OCI-LY3 (cell line): ENCODE data around the gene BUD23.

Source experiments
- H2AFZ ChIP-seq: fragments of 200-600, 300-600 bp; shearing (Covaris generic); 2 replicates; pipeline ENCODE4 v1.6.0; 2014; ENCODE audit warnings: antibody characterized with exemption, low read depth, low read length
- H3K27ac ChIP-seq: fragments of 200-600, 300-600 bp; sonication (generic); 2 replicates; pipeline ENCODE4 v1.5.1; 2014; ENCODE audit warnings: mild to moderate bottlenecking, low read length, moderate library complexity, mixed read lengths
- H3K27me3 ChIP-seq: fragments of 200-600, 300-600 bp; sonication (generic); 2 replicates; pipeline ENCODE4 v1.6.1; 2014; ENCODE audit warnings: low read depth, low read length, mixed read lengths
- H3K36me3 ChIP-seq: fragments of 200-600, 300-600 bp; sonication (generic); replicated peaks from 2 replicates; pipeline ENCODE3; 2014; ENCODE audit warnings: low read depth, low read length, mixed read lengths
- H3K4me1 ChIP-seq: fragments of 300-600, 200-600 bp; sonication (generic); 2 replicates; pipeline ENCODE4 v1.6.1; 2014; ENCODE audit warnings: low read length, mixed read lengths
- H3K4me2 ChIP-seq: fragments of 200-600, 300-600 bp; sonication (generic); 2 replicates; pipeline ENCODE4 v1.6.1; 2014; ENCODE audit warnings: low read length, mixed read lengths
- H3K4me3 ChIP-seq: fragments of 300-600, 200-600 bp; sonication (generic); 2 replicates; pipeline ENCODE4 v1.5.1; 2014; ENCODE audit warnings: antibody characterized with exemption, mild to moderate bottlenecking, low read length, moderate library complexity
- H3K79me2 ChIP-seq: fragments of 300-600, 200-600 bp; shearing (Covaris generic); 2 replicates; pipeline ENCODE4 v1.6.1; 2014; ENCODE audit warnings: mild to moderate bottlenecking, low read length, mixed read lengths
- H3K9ac ChIP-seq: fragments of 300-600, 200-600 bp; shearing (Covaris generic); 2 replicates; pipeline ENCODE4 v1.6.0; 2014; ENCODE audit warnings: mild to moderate bottlenecking, low read length, moderate library complexity
- H3K9me3 ChIP-seq: fragments of 200-600, 300-600 bp; shearing (Covaris generic); 2 replicates; pipeline ENCODE4 v1.6.1; 2014; ENCODE audit warnings: low read length, mixed read lengths; ENCODE audit not compliant: insufficient read depth
- H4K20me1 ChIP-seq: fragments of 200-600, 300-600 bp; sonication (generic); 2 replicates; pipeline ENCODE4 v1.6.1; 2016; ENCODE audit warnings: low read length, mixed read lengths; ENCODE audit not compliant: insufficient read depth
- CTCF ChIP-seq: fragments of 200-600, 300-600 bp; sonication (generic); IDR thresholded peaks from 2 replicates; pipeline ENCODE4 v1.5.1; 2014; ENCODE audit warnings: antibody characterized with exemption, low read length, low read depth
- EZH2phosphoT487 ChIP-seq: fragments of 200-600 bp; shearing (Covaris generic); IDR thresholded peaks from 2 replicates; pipeline ENCODE4 v1.6.1; 2018; ENCODE audit warnings: antibody characterized with exemption, mixed run types, low read depth

Gene BUD23

GRCh38 chr7:73703757-73704639, 20.6 kb downstream of the BUD23 start:
- peaks cover 10% of the 10 kb centered on the region for H3K36me3 ChIP-seq
- no peak overlapping the region for H2AFZ ChIP-seq
- H3K9ac ChIP-seq: no peak overlapping the region
- no peak overlapping the region for H3K4me3 ChIP-seq
- no peaks in the 10 kb centered on the region for H4K20me1 ChIP-seq
- no peaks in the 10 kb centered on the region for H3K79me2 ChIP-seq
- no peaks in the 10 kb centered on the region for H3K9me3 ChIP-seq
- H3K27me3 ChIP-seq: no peaks in the 10 kb centered on the region
- H3K4me1 ChIP-seq: no peaks in the 10 kb centered on the region
- no peak overlapping the region for H3K4me2 ChIP-seq
- TF ChIP-seq CTCF (no peak), EZH2phosphoT487 (no peak)
- no peak overlapping the region for H3K27ac ChIP-seq

- no peak overlapping the region for H3K4me2 ChIP-seq
Measured at GRCh38 chr7:73704640-73705550, 21.5 kb downstream of the BUD23 start.

GRCh38 chr7:73705551-73705920, 22.1 kb downstream of the BUD23 start:
- H3K4me3 ChIP-seq: no peak overlapping the region
- H2AFZ ChIP-seq: no peak overlapping the region
- H3K9me3 ChIP-seq: no peaks in the 10 kb centered on the region
- TF ChIP-seq EZH2phosphoT487 (no peak), CTCF (no peak)
- no peaks in the 10 kb centered on the region for H4K20me1 ChIP-seq
- no peaks in the 10 kb centered on the region for H3K79me2 ChIP-seq
- H3K4me2 ChIP-seq: no peak overlapping the region
- no peaks in the 10 kb centered on the region for H3K27me3 ChIP-seq
- H3K27ac ChIP-seq: no peak overlapping the region
- no peaks in the 10 kb centered on the region for H3K4me1 ChIP-seq
- peaks cover 9% of the 10 kb centered on the region for H3K36me3 ChIP-seq
- no peak overlapping the region for H3K9ac ChIP-seq

More at GRCh38 chr7:73704640-73705550, 21.5 kb downstream of the BUD23 start:
- no peak overlapping the region for H3K4me3 ChIP-seq
- H2AFZ ChIP-seq: no peak overlapping the region
- peaks cover 10% of the 10 kb centered on the region for H3K36me3 ChIP-seq
- TF ChIP-seq CTCF (no peak), EZH2phosphoT487 (no peak)
- H4K20me1 ChIP-seq: no peaks in the 10 kb centered on the region
- no peak overlapping the region for H3K9ac ChIP-seq
- H3K27me3 ChIP-seq: no peaks in the 10 kb centered on the region
- no peaks in the 10 kb centered on the region for H3K79me2 ChIP-seq
- H3K4me1 ChIP-seq: no peaks in the 10 kb centered on the region
- H3K9me3 ChIP-seq: no peaks in the 10 kb centered on the region
- no peak overlapping the region for H3K27ac ChIP-seq
